ENCODE results near the gene FRAT1.

The FRAT1 gene

GRCh38 chr10:97318772-97319651 lies at the start of gene FRAT1:
FRAT1 (plus strand) TSS chr10:97319271; CDS start chr10:97319454, 183 bp downstream.
- peak; percentile 62 for DNase-seq (ENCODE audit: low read depth)
- no peak for TF ChIP-seq CTCF (IDR thresholded peaks at IDR 0.05; ENCODE audit: low read depth, low read length, missing control alignments)
- peak within 1 kb of the TSS; percentile 54 for H3K4me3 ChIP-seq (ENCODE audit: low read depth, low read length)
- in situ Hi-C loops (cut with HindIII; ENCODE audit: low sequenced_read_pairs) = no loop called here

GRCh38 chr10:97270523-97271154 lies 48.4 kb upstream of the FRAT1 start:
- TF ChIP-seq CTCF (IDR thresholded peaks at IDR 0.05; ENCODE audit: low read depth, low read length, missing control alignments) = no peak
- in situ Hi-C loops (cut with HindIII; ENCODE audit: low sequenced_read_pairs) = no loop called here
- no peak overlapping the region for H3K4me3 ChIP-seq (ENCODE audit: low read depth, low read length)
- DNase-seq (ENCODE audit: low read depth) = no peak

- TF ChIP-seq CTCF (IDR thresholded peaks at IDR 0.05; ENCODE audit: low read depth, low read length, missing control alignments) = no peak
- in situ Hi-C loops (cut with HindIII; ENCODE audit: low sequenced_read_pairs) = no loop called here
- DNase-seq (ENCODE audit: low read depth) = no peak
- no peak overlapping the region for H3K4me3 ChIP-seq (ENCODE audit: low read depth, low read length)
Observed at GRCh38 chr10:97273700-97274099, 45.4 kb upstream of the FRAT1 start.

- in situ Hi-C loops (cut with HindIII; ENCODE audit: low sequenced_read_pairs) = no loop called here
- no peak for TF ChIP-seq CTCF (IDR thresholded peaks at IDR 0.05; ENCODE audit: low read depth, low read length, missing control alignments)
- DNase-seq (ENCODE audit: low read depth) = no peak
- no peak overlapping the region for H3K4me3 ChIP-seq (ENCODE audit: low read depth, low read length)
Observed at GRCh38 chr10:97274828-97275227, 44.2 kb upstream of the FRAT1 start.

- TF ChIP-seq CTCF (IDR thresholded peaks at IDR 0.05; ENCODE audit: low read depth, low read length, missing control alignments) = no peak
- in situ Hi-C loops (cut with HindIII; ENCODE audit: low sequenced_read_pairs) = no loop called here
- no peak overlapping the region for H3K4me3 ChIP-seq (ENCODE audit: low read depth, low read length)
- no peak for DNase-seq (ENCODE audit: low read depth)
Observed at GRCh38 chr10:97277551-97277950, 41.5 kb upstream of the FRAT1 start.

- peak; percentile 44 for TF ChIP-seq CTCF (IDR thresholded peaks at IDR 0.05; ENCODE audit: low read depth, low read length, missing control alignments)
- peak; percentile 91 for DNase-seq (ENCODE audit: low read depth)
- H3K4me3 ChIP-seq (ENCODE audit: low read depth, low read length) = no peak overlapping the region
- in situ Hi-C loops (cut with HindIII; ENCODE audit: low sequenced_read_pairs) = no loop called here
Observed at GRCh38 chr10:97278491-97278989, 40.5 kb upstream of the FRAT1 start.

Data from astrocyte of the cerebellum (primary cell).